Renal cortical epithelial cell (primary cell): Measurements from ENCODE around the gene AGO4. TPM values are rescaled to one million over a fixed set of nuclear protein-coding genes. Genes with fewer than 3 reads are reported as not detected.
"Not testable (repeated sequence)": the region's sequence is repeated elsewhere in the genome, so short reads cannot be mapped to it uniquely, and the experiment has no call there.

Source experiments
- DNase-seq: peaks from one replicate; pipeline ENCODE4 v3.0.0-alpha.2; 2011; ENCODE audit warnings: low read depth
- total RNA-seq: library from RNA; depleted of rRNA; stranded (reverse); fragments of >200 nt; gene quantifications from 2 replicates; pipeline ENCODE4 v1.2.3, GENCODE V29; 2014

Gene AGO4
- total RNA-seq, 1 donor from 2014 or later: 19.9 TPM

DNA sequence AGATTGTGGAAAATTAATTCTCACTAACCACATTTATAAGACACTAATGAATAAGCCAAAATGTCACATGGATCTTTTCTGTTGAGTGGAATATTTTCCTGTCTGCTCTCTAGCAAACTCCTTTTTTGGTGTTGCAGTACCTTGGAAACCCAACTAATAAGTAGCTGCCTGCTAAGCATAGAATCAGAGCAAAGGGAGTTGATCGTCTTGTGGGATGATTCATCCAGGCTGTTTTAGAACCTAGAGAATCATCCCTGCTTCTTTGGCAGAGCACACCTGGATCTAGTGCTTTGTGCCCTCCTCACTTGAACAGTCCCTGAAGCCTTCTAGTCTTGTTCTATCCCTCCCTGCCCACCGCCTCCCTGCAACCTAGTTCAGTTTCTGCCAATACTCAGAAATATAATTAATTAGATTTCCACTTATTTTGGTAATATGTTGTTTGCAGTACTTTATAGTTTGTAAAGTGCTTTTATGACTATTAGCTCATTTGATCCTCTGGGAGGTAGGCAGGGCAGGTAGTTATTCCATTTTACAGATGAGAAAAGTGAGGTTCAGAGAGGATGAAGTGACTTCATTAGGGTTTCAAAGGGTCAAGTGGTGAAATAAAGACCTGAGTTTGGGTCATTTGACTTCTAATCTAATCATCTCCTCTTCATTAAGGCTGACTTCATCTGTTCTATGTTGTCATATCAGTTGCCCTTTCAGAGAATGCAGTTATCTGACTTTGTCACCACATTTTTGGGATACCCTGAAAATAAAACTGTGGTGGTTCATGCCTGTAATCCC, 2.5 kb downstream of the AGO4 start:
- DNase-seq: peak; percentile 60

DNA sequence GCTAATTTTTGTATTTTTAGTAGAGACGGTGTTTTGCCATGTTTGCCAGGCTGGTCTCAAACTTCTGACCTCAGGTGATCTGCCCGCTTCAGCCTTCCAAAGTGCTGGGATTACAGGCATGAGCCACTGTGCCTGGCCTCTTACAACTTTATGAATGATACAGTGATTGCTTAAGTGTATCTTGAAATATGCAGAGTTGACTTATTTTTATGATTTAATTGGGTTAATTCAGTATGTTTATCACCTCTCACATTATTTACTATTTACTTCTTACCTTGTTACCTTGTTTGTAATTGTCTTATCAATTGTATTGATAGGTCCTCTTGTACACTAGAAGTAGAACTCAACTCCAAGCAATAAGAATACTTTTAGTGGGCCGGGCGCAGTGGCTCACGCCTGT, 4.9 kb downstream of the AGO4 start:
- DNase-seq: not testable (repeated sequence)

DNA sequence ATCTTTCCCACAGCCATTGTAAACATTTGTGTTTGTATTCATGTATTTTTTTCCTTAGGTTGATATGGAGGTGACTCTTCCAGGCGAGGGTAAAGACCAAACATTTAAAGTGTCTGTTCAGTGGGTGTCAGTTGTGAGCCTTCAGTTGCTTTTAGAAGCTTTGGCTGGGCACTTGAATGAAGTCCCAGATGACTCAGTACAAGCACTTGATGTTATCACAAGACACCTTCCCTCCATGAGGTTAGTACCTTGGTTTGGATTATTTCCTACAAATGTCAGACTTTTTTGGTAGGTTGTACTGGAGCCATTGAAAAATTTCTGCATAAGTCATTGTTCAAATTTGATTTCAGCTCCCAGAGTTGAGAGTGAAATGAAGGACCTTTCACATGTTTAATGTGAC, 17.4 kb downstream of the AGO4 start:
- no peak for DNase-seq

DNA sequence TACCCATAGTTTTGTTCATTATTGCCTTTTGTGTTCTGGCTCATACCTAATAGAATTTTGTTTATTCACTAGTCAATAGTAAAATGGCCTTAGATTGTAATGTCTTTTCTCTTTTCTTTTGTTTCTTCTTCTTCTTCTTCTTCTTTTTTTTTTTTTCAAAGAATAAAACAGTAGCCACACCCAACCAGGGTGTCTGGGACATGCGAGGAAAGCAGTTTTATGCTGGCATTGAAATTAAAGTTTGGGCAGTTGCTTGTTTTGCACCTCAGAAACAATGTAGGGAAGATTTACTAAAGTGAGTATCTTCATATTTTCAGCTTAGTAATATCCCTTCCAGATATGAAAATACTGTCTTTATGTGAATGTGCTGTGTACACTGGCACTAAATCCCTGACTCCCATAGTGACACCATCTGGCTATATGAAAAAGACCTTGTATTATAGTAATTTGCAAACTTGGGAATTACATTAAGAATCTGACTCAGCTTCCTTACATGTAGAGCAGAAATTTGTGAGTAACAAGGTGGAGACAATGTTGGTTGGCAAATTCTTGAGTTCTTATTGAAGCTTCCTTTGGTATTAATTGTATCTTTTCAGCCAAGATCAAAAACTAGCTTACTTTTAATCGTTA, 24.6 kb downstream of the AGO4 start:
- no peak for DNase-seq

DNA sequence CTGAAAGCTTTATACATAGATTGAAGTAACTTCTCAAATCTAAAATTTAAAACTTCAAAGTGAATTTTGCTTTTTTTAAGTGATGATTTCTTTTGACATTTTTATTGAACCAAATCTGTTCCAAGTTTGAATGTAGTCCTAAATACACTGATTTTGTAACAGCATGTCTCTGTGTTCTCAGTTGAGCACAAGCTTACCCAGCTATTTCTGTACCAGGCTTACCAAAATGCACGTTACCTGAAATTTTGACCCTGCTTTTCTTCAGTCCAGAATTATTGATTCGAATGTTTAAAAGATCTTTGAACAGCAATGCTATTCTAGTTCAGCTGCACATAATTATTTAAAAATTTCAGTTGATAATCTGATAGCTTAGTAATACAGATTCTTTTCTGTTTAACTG, 25.6 kb downstream of the AGO4 start:
- no peak for DNase-seq

DNA sequence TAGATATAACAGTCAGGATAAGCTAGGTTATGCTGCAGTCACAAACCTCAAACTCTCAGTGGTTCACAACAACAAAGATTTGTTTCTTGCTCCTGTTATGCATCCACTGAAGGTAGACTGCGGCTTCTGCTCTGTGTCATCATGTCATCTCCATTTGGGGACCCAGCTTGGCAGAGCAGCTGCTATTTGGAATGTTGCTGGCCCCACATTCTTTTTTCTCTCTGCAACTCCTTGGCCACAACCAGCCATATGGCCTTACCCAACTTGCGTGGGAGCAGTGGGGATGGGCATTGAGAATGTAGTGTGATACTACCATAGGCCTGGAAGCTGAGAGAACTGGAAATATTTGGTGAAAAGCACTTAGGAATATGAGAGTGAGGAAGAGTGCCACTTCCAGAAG, 26.4 kb downstream of the AGO4 start:
- no peak for DNase-seq

DNA sequence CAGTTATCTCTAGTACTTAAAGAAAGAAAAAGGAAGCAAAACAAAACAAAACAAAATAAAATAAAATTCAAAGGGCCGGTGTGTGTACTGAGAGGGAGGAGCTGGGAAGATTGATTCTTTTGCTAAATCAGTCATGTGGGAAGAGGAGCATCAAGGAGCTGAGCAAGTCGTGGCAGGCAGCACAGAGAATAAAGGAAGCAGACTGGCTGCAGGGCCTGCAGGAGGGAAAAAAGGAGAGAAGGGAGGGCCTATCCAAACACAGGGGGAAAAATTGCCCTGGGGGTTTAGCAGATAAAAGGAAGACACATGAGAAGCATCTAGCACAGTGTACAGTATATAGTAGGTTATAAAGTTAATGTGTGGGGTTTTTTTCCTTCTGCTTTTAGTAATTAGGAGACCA, 27.6 kb downstream of the AGO4 start:
- DNase-seq: no peak

DNA sequence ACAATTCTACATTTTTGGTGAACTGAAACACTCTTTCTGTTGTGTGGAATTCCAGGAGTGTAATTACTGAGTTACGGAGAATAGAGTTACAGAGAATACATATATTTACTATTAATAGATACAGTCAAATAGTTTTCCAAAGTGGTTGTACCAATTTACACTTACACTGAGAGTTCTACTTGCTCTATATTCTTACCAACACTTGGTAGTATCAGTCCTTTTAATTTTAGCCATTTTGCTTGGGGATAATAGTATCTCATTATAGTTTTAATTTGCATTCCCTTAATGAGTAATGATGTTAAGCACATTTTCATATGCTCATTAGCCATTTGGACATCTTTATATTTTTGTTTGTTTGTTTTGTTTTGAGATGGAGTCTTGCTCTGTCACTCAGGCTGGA, 28.9 kb downstream of the AGO4 start:
- DNase-seq: no peak

DNA sequence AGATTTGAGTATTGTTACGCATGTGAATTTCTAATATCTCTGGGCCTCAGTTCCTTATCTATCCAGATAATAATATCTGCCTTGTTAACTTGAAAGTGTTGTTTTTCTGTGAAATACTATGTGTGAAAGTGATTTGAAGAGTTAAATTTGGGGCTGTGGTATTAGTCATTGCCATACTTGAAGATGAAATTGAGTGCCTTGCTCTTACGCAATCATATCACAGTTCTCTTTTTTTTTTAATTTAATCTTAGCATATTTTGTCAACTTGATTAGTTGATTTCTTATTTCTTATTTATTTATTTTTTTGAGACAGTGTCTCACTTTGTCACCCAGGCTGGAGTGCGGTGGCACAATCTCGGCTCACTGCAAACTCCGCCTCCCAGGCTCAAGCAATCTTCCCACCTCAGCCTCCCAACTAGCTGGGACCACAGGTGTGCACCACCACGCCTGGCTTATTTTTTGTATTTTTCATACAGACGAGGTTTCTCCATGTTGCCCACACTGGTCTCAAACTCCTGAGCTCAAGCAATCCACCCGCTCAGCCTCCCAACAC, 31.0 kb downstream of the AGO4 start:
- no peak for DNase-seq

DNA sequence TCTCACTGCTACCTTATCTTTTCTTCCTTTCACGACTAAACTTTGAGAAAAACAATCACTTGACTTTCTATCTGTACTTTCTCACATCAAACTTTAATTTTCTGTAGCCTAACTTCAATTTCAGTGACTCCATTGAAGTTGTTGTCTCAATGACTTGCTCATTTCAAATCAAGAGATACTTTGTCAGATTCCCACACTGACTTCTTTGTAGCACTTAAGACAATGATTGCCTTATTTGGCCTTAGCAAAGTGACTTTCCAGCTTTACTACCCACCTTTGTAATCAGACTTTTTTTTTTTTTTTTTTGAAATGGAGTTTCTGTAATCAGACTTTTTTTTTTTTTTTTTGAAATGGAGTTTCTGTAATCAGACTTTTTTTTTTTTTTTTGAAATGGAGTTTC, 37.0 kb downstream of the AGO4 start:
- no peak for DNase-seq

DNA sequence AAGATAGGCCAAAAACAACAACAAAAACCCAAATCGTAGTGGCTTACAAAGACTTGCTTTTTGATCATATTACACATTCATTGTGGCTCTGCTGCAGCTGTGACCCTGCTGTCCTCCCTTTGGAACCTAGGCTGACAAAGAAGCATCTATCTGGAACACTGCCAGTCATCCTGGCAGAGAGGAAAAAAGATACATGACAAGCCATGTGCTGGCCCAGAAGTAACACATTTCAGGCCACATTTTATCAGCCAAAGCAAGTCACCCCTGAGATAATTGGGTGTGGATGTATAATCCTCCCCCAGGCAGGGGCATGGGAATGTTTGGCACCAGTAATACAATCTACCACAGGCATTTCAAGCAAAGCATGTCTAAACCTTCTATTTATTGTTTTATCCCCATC, 38.0 kb downstream of the AGO4 start:
- no peak for DNase-seq

DNA sequence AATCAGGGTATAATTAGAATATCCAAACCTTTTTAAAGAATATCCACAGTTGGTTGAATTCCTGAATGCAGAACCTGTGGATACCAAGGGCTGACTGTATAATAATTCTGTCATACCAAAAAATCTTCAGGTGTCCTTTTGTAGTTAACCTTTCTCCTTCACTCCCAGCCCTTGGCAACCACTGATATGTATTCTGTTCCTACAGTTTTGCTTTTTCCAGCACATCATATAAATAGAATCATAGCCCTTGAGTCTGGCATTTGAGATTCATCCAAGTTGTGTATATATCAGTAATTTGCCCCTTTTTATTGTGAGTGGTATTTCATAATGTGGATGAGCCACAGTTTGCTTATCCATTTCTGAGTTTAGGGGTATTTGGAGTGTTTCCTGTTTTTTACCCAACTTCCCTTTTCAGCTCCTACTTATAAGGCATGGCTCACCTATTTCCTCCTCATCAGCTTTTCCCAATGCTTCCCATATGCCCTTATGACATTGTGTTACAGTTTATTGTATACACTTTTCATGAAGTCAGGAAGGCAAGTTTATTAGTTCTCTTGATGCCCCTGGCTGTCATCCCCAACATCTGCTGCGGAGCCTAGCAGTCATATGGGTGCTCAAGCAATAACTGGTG, 40.2 kb downstream of the AGO4 start:
- DNase-seq: no peak

DNA sequence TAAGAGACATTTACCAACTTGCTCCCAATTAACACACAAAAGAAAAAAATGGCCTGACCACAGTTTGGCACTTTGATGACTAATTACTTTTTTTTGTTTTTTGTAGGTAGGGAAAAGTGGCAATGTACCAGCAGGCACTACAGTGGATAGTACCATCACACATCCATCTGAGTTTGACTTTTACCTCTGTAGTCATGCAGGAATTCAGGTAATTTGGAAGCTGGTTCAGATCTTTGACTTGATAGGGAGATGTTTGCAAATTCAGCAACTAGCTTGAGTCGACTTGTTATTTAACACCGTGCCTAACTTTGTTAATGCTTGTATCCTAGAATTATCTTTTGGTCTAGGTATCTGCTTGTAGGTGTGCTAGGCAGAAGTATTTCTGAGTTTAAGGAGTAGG, 42.2 kb downstream of the AGO4 start:
- no peak for DNase-seq

DNA sequence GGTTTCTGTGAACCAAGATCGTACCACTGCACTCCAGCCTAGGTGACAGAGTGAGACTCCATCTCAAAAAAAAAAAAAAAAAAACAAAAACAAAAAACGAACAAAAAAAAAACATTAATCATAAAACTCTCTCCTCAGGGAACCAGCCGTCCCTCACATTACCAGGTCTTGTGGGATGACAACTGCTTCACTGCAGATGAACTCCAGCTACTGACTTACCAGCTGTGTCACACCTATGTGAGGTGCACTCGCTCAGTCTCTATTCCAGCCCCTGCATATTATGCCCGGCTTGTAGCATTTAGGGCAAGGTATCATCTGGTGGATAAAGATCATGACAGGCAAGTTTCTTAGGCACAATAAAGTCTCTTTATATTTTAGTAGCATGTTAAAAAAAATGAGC, 42.9 kb downstream of the AGO4 start:
- no peak for DNase-seq

DNA sequence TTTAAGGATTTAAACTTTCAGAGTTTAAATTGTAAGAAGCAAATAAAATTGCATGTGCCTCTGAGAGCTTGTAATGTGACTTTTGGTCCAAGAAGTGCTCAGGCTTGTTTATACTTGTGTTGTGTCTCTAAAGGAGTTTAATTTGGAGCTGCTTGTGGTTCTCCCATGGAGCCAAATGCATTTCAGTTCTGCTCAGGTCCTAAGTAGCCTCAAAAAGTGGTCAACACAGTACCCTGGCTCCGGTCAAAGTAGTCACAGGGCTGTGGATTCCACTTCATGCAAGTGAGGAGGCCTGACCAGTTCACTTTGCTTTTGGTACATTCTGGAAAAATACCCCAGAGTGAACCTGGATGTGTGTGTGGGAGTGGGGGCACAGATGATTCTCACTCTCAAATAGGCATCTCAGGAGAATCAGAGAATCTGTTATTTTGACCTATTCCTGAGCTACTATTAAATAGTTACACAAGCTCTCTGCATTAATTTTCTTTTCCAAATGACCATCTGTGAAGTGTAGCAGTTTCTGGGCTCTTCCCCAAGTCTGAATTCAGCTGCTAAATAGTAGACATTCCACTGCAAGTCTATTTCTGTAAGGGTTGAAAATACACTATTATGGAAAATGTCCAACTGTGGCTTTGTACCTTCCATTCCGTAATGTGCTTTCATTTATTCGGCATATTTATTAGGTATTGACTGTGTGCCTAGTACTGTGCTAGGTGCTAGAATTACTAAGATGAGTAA, 43.5 kb downstream of the AGO4 start:
- no peak for DNase-seq

DNA sequence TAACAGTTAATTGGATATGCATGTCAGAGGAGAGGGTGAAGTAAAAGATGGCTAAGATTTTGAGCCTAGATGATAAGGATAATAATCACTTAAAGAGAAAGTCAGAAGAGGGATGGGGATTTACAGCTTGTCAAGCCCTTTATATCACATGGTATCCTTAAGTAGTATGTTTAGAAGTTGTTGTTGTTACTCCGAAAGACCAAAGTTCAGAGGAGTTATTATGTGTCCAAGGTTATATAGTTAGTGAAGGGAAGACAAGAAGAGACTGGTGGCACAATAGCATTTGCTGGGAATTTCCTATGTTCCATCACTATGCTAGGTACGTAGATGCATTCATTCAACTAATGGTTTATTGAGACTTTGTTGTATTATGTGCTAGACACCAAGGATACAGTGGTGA, 44.4 kb downstream of the AGO4 start:
- no peak for DNase-seq

DNA sequence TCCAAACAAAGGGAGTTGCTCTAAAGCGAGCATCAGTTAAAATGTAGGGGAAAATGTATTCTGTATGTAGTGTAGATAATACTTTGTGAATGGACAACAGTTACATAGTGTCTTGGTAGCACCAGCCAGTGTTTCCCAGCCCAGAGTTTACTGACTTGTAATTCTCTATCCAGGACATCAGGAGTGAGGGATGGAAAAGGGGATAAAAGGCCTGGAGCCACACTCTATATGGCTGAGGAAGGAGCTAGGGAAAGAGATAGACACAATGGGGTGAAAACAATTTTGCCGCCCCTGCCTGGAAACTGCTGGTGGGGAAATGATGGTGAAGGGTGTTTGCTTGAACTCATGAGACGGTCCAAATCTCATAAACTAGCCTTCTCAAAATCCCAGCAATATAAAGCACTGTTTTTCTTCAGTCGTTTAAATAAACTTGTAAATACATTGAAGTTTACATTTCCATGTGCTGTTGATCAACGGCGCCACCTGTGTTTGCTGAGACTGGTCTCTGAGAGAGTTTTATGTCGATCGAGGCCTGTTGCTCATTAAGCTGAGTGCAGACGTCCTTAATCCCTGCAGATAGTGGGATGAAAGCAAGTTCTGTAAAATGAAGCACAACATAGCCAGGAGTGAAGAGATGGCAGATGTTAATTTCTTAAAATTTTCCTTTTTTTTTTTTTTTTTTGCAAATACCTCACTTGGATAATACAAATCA, 47.3 kb downstream of the AGO4 start:
- DNase-seq: no peak

DNA sequence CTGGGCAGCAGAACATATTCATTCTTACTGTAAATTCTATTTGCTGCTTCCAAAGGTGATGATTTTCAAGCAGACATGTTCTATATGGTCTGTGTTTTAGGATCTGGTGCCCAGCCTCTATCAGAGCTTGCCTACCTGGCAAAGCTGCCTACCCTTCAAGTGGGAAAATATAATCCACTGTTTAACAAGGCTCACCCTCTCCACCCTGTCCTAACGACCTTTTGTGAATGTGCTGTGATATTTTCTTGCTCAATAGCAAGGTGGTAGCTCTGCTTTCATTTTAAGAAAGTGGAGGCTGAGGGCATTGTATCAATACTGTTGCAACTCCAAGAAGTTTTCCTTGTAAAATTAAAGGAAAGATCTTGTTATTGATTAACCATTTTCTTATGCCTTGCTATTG, 49.1 kb downstream of the AGO4 start:
- no peak for DNase-seq

DNA sequence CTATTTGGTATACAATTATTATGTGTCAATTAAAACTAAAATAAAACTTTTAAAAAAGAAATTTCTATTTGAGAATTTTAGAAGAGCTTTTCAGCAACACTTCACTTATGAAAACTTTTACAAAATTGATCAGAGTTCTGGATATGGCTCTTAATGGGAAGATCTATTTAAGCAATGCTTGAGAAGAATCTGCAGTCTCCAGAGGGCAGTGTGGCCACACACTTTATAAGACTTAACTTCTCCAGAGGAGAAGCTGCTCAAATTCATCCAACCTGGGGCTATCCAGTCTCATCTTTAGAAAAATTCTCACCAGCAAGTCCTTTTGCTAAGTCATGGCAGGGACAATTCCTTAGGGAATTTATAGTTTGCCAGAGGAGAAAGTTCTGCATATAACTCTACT, 50.0 kb downstream of the AGO4 start:
- DNase-seq: peak; percentile 31

DNA sequence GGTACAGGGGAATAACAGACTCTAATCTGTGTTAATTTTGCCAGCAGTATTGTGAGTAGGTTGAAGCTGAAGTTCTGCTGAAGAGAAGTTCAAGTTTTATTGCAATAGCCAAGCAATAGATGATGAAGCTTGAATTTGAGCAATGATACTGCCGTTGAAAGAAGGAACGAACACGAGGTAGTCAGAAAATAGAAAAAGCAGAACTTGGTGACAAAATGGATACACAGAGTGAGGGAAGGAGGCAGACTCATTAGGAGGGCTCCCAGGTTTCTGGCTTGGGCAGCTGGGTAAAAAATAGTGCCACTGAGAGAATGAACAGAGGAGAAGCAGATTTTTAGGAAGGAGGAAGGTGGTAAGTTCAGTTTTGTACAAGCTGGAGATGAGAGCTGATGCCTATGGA, 52.9 kb downstream of the AGO4 start:
- no peak for DNase-seq

DNA sequence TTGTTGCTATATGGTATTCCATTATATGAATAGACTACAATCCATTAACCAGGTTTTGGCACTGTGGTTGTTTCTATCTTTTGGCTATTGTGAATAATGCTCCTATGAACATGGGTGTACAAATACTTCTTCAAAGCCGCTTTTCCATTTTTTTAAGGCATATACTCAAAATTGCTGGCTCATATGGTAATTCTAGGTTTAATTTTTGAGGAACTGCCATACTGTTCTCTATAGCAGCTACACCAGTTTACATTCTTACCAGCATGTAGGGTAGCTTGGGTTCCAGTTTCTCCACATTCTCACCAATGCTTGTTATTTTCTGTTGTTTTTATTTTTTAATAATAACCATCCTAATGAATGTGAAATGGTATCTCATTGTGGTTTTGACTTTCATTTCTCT, 55.3 kb downstream of the AGO4 start:
- no peak for DNase-seq
